SK-MEL-5 (cell line): ENCODE results near the gene IFT43. TPM values are rescaled to one million over a fixed set of nuclear protein-coding genes. Genes with fewer than 3 reads are reported as not detected.
A peak's percentile ranks its signal among the peaks of the same experiment; 100 is the strongest.
"Not testable (repeated sequence)": the region's sequence is repeated elsewhere in the genome, so short reads cannot be mapped to it uniquely, and the experiment has no call there.

Experiments used
- DNase-seq: peaks from one replicate; pipeline ENCODE4 v3.0.0-alpha.2; 2016; ENCODE audit warnings: low read depth, low spot score
- in situ Hi-C: cut with HindIII; loops from 2 replicates; pipeline ENCODE4 v1.10.0; 2016; ENCODE audit warnings: low sequenced_read_pairs, high pct_unique_total_duplicates, low pct_unique_long_range_greater_than_20kb
- total RNA-seq: library from RNA; depleted of rRNA; stranded (reverse); fragments of >200 nt; shearing (Covaris generic); gene quantifications from 2 replicates; pipeline ENCODE4 v1.2.3, GENCODE V29; 2014

IFT43 gene
- total RNA-seq, 1 experiment from 2014 or later = 27.3 TPM

DNA sequence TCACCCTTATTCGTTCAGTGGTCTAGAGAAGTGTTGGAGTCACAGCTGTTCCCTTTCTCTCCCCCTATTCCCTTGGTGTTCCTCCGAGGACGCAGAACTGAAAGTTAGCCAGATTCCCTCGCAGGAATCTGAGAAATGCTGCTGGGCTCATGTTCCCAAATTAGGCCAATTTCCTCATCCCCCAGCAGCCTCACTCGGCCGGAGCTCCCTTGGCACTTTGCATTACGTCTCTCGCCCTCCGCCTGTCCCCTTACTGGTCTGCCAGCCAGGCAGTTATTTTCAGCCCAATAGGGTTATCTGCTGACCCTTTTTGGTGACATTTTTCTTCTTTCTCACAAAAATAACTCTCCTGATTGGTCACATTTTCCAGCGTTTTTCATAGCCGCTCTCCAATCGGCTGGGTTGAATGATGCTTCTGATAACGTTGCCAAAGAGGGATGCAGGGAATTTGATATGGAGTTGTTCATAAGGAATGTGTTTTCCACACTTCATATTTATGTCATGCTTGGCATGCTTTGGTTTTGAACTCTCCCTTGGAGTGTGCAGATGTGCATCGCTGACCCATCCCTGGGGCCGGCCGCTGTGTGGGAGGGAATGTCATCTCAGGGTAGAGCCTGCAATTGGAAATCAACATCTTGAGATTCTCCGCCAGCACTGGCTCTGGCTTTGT, 9.9 kb downstream of the IFT43 start:
- no peak for DNase-seq
- in situ Hi-C loops = loop anchor here (25.0 kb wide), 1 partner anchor 283 kb away; no protein-coding TSS in a partner anchor

DNA sequence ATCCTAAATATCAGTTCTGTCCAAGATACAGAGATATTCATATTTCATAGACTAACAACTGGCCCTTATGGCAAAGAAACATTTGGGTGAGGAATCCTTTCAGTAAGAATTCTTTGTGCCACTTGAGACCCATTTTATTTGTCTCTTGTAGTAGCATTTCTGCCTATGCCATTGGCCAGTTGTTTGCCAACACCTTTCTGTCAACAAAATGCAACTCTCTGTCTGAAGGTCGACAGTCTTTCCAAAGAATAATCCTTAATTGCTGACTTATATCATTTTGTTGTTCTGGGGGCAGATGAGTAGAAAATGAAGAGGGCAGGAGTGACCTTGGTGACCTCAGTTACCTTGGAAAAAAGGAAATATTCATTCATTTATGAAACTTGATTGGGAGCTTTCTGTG, 10.9 kb downstream of the IFT43 start:
- no peak for DNase-seq
- in situ Hi-C loops = loop anchor here (25.0 kb wide), 1 partner anchor 284 kb away; no protein-coding TSS in a partner anchor

GRCh38 chr14:75999511-76000190, 14.1 kb downstream of the IFT43 start:
- DNase-seq = no peak
- in situ Hi-C loops = loop anchor here (25.0 kb wide), 1 partner anchor 287 kb away; no protein-coding TSS in a partner anchor

- in situ Hi-C loops = no loop called here
- DNase-seq = no peak
These were observed 16.8 kb downstream of the IFT43 start for GRCh38 chr14:76002383-76002782.

GRCh38 chr14:76006253-76006652, 20.7 kb downstream of the IFT43 start:
- no peak for DNase-seq
- in situ Hi-C loops = no loop called here

GRCh38 chr14:76007379-76007778, 21.8 kb downstream of the IFT43 start:
- in situ Hi-C loops = no loop called here
- no peak for DNase-seq

- in situ Hi-C loops = no loop called here
- DNase-seq = no peak
These were observed 22.3 kb downstream of the IFT43 start for GRCh38 chr14:76007852-76008251.

GRCh38 chr14:76009627-76010026, 24.1 kb downstream of the IFT43 start:
- DNase-seq, in situ Hi-C loops: not testable (repeated sequence)

DNA sequence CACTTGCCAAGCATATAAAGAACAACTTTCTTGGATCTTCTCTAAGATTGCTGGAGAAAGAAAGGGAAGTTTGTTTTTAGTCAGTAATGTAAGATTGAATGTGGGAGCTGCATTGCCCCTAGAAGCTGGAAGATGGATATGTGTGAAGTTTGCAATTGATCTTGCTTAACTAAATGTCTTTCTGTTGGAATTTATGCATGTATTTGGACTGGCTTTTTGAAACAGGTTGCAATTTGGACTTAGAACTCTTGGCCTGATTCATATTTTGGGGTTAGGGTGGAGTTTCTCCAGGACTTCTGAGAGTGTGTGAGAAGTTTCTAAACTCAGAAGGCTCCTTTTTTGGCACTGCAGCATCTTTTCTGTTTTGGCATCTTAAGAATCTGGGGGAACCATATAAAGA, 26.4 kb downstream of the IFT43 start:
- in situ Hi-C loops = no loop called here
- no peak for DNase-seq

DNA sequence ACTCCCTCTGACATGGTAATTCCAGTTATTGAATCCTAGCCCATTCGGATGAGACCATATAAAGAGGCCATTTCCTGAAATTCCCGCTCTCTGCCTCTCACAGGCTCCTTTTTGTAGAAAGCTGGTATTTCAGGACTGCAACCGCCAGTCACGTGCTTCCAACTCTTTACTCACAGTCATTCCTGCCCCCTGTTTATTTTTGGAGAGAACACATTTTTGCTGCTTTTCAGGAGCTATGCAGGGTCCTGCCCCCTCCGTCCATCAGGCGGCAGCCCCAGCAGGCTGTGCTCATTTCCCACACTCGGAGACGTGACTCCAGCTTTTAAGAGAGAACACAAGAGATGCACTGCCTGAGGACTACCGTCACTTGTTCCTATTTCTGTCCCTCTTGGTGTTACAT, 26.8 kb downstream of the IFT43 start:
- DNase-seq = no peak
- in situ Hi-C loops = no loop called here

- DNase-seq = no peak
- in situ Hi-C loops = no loop called here
These were observed 29.6 kb downstream of the IFT43 start for GRCh38 chr14:76015191-76015590.

DNA sequence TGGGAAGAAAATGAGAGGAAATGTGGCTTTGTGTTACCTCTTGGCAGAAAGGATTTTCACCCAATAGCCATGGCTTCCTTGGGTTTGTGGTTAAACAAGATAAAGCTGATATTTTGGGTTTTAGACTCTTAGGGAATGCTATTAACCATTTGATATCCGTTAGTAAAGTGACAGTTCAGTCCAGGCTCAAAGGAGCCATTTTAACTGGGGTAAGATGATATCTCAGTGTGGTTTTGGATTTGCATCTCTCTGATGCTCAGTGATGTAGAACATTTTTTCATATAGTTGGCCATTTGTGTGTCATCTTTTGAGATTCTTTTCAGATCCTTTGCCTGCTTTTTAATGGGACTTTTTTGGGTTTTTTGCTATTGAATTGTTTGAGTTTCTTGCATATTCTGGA, 30.1 kb downstream of the IFT43 start:
- in situ Hi-C loops = no loop called here
- DNase-seq = peak; percentile 4

DNA sequence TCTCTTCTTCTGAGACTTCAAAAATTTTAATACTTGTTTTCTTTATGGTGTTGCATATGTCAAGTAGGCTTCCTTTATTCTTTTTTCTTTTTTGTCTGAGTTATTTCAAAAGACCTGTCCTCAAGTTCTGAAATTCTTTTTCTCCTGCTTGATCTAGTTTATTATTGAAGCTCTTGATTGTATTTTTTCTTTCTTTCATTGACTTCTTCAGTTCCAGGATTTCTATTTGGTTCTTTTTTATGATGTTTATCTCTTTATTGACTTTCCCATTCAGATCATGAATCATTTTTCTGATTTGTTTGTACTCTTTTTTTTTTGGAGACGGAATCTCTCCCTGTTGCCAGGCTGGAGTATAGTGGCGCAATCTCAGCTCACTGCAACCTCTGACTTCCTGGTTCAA, 34.1 kb downstream of the IFT43 start:
- in situ Hi-C loops = no loop called here

GRCh38 chr14:76022991-76023390, 37.4 kb downstream of the IFT43 start:
- DNase-seq = no peak
- in situ Hi-C loops = no loop called here

More for the DNA sequence above, 34.1 kb downstream of the IFT43 start:
- no peak for DNase-seq

DNA sequence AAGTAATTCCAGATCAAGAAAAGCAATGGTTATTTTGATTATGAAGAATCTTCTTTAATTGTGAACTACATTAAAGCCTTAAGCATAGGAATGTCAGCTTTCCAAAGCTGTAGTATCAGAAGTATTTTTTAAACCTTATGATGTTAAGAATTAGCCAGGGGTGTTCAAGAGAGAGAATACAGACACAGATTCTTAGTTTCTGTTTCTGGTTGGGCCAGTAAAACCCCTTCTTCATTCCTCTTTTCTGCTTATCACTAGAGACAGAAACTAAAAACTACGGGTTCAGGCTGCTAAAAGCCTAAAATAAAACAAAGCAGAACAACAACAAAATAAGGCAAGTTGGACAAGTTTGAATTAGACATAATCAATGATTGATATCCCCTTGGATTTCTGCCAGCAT, 38.2 kb downstream of the IFT43 start:
- in situ Hi-C loops = no loop called here
- DNase-seq = no peak

DNA sequence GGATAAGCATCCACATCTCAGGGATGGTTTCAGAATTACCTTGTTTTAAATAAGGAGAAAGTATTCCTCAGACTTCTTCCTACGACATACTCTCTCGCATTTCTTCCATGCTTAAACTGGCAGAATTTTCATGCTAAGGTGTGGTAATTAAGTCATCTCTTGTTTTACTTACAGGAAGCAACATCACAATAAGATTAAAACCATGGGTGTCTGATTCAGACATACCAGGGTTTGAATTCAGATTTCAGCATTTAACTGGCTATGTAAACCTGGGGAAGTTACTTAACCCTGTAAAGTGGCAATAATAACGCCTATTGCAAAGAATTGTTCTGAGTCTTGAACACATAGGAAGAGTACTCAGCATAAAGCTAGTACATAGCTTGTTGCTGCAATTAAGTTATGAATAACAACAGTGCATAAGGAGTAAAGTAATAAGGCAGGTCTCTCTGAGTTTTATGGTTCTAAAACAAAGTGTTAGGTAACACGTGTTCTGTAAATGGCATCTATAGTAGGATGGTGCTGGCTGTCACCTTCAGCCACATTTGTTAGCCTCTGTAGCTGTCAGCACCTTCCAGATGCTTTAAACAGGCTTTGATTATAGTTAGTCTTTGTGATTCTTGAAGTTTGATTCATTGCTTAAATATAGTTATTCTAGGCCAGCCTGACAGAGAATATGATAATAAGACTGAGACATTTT, 38.8 kb downstream of the IFT43 start:
- DNase-seq = no peak
- in situ Hi-C loops = no loop called here

DNA sequence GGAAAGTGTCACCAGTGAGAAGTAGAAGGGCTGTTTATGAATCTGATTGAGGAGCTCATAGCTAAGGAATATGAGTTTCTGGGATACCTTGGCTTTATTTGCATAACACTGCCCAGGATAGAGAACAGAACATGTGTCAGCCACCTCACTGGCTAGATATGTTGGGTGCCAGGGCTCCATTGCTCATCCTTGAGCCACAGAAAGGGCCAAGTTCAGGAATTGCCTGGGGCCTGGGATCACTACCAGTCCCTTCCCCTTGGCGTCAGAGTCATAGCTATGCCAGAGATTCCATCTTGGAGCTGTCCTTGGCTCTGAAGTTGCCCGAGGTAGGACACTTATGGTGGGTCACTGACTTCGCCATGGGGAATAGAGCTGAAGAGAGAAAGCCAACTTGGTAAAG, 49.0 kb downstream of the IFT43 start:
- DNase-seq = no peak
- in situ Hi-C loops = loop anchor here (25.0 kb wide), 1 partner anchor 328 kb away; no protein-coding TSS in a partner anchor

GRCh38 chr14:76040704-76041103, 55.1 kb downstream of the IFT43 start:
- in situ Hi-C loops = loop anchor here (25.0 kb wide), 1 partner anchor 322 kb away; no protein-coding TSS in a partner anchor
- DNase-seq = no peak
